Fibroblast of lung (primary cell): ENCODE results near the gene GOLGA6L2. TPM values are rescaled to one million over a fixed set of nuclear protein-coding genes. Genes with fewer than 3 reads are reported as not detected.

Source experiments
- DNase-seq, 2 donors: peaks; one replicate each; pipeline versions ENCODE4 v3.0.0 to v3.0.0-alpha.2; 2010; ENCODE audit warnings: low read depth in 2 of 2
- H2AFZ ChIP-seq: 2 replicates; pipeline ENCODE4 v1.5.1; 2012; ENCODE audit warnings: low read length, control low read depth, inconsistent platforms
- H3K27ac ChIP-seq: 2 replicates; pipeline ENCODE4 v1.5.1; 2011; ENCODE audit warnings: low read length, control low read depth; ENCODE audit not compliant: insufficient read depth
- H3K27me3 ChIP-seq: 2 replicates; pipeline ENCODE4 v1.5.1; 2011; ENCODE audit warnings: mild to moderate bottlenecking, low read length; ENCODE audit not compliant: control insufficient read depth, insufficient read depth
- H3K36me3 ChIP-seq: 2 replicates; pipeline ENCODE4 v1.5.1; 2011; ENCODE audit warnings: low read length; ENCODE audit not compliant: control insufficient read depth, insufficient read depth
- H3K4me1 ChIP-seq: 2 replicates; pipeline ENCODE4 v1.5.1; 2011; ENCODE audit warnings: low read length; ENCODE audit not compliant: control insufficient read depth, insufficient read depth; ENCODE audit errors: extremely low read depth
- H3K4me2 ChIP-seq: 2 replicates; pipeline ENCODE4 v1.5.1; 2011; ENCODE audit warnings: low read length, control low read depth; ENCODE audit not compliant: insufficient read depth; ENCODE audit errors: extremely low read depth
- H3K4me3 ChIP-seq, 4 experiments: fragments of 200-600 bp in 1 of 4; sonication (generic) in 1 of 4; replicated peaks in 1 of 4; 2 replicates each; pipeline ENCODE4 v1.5.1; 2011 to 2016; ENCODE audit warnings: low read length in 4 of 4, low read depth in 3 of 4, mild to moderate bottlenecking in 3 of 4, control low read depth in 2 of 4, inconsistent platforms in 1 of 4, mixed read lengths in 1 of 4; ENCODE audit not compliant: insufficient read depth in 1 of 4; ENCODE audit errors: control extremely low read depth in 1 of 4
- H3K79me2 ChIP-seq: 2 replicates; pipeline ENCODE4 v1.5.1; 2012; ENCODE audit warnings: mild to moderate bottlenecking, low read length, inconsistent platforms; ENCODE audit not compliant: control insufficient read depth, insufficient read depth
- H3K9ac ChIP-seq: 2 replicates; pipeline ENCODE4 v1.5.1; 2011; ENCODE audit warnings: mild to moderate bottlenecking, low read length, control low read depth; ENCODE audit not compliant: insufficient read depth
- H3K9me3 ChIP-seq: 2 replicates; pipeline ENCODE4 v1.5.1; 2012; ENCODE audit warnings: low read depth, low read length; ENCODE audit not compliant: control insufficient read depth, insufficient read depth
- H4K20me1 ChIP-seq: 2 replicates; pipeline ENCODE4 v1.5.1; 2011; ENCODE audit warnings: low read length; ENCODE audit not compliant: control insufficient read depth, insufficient read depth; ENCODE audit errors: extremely low read depth
- EZH2 ChIP-seq: IDR thresholded peaks from 2 replicates; pipeline ENCODE4 v1.5.1; 2012; ENCODE audit warnings: low read length, control low read depth, mild to moderate bottlenecking; ENCODE audit errors: missing control alignments
- polyA plus RNA-seq, 2 donors: library from polyadenylated mRNA; depleted of rRNA in 1 of 2; stranded (reverse) in 1 of 2; unstranded in 1 of 2; fragments of >200 nt; gene quantifications; 2 replicates each; pipeline ENCODE4 v1.2.1, GENCODE V29; 2011 to 2012; ENCODE audit warnings: missing spikeins in 1 of 2
- total RNA-seq: library from RNA; depleted of rRNA; stranded (reverse); fragments of >200 nt; gene quantifications from 2 replicates; pipeline ENCODE4 v1.2.1, GENCODE V29; 2014
- TF ChIP-seq, protein P1 (sequence below), 2 donors: IDR thresholded peaks in 1 of 2; conservative IDR thresholded peaks in 1 of 2; 1 replicate in 1 of 2; 2 replicates in 1 of 2; pipeline ENCODE4 v1.5.1; 2011 to 2012; ENCODE audit warnings: low read length in 2 of 2, control low read depth in 1 of 2, inconsistent platforms in 1 of 2, low read depth in 1 of 2, mild to moderate bottlenecking in 1 of 2

The GOLGA6L2 gene
- total and polyA plus RNA-seq, 2 donors (not counting 1 experiment from before 2014, with no cell fraction given), result not detected

DNA sequence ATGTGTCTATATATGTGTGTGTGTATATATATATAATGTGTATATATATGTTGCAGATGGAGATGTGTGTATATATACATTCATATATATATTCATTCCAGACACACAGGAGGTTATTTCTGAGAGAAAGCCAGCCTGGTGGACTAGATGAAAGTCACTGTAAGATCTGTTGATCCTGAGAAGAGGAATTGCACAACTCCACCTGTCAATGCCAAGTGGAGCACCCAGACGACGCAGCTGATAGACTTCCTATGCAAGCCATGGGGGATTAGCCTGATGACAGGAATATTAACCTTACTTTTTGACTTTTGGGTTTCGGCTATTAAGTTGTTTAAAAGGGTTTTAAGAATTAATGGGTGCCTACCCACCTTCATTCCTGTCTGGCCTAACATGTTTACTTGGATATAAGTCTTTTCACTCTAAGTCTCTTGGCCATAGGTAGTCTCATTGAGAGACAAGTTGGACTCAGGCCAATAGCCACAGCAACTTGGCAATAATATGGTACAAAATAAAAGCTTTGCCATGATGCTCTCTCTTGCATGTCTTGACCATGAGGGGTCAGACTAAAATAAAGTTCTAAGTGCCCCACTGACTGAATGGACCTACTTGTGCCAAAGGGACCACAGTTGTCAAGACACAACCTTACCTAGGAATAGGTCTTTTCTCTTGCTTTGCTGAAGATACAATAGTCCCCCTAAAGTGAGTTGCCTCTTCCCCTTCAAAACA, 35.9 kb upstream of the GOLGA6L2 start:
- TF ChIP-seq, protein P1, sequence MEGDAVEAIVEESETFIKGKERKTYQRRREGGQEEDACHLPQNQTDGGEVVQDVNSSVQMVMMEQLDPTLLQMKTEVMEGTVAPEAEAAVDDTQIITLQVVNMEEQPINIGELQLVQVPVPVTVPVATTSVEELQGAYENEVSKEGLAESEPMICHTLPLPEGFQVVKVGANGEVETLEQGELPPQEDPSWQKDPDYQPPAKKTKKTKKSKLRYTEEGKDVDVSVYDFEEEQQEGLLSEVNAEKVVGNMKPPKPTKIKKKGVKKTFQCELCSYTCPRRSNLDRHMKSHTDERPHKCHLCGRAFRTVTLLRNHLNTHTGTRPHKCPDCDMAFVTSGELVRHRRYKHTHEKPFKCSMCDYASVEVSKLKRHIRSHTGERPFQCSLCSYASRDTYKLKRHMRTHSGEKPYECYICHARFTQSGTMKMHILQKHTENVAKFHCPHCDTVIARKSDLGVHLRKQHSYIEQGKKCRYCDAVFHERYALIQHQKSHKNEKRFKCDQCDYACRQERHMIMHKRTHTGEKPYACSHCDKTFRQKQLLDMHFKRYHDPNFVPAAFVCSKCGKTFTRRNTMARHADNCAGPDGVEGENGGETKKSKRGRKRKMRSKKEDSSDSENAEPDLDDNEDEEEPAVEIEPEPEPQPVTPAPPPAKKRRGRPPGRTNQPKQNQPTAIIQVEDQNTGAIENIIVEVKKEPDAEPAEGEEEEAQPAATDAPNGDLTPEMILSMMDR (conservative IDR thresholded peaks at IDR 0.05 in 1 of 2, IDR thresholded peaks at IDR 0.05 in 1 of 2; ENCODE audit: low read depth in 1 of 2, low read length in 2 of 2), result no peak
- no peak for TF ChIP-seq EZH2
- no peaks in the 10 kb centered on the region for H3K79me2 ChIP-seq
- no peak for DNase-seq

GRCh38 chr15:23482228-23482627, 35.2 kb upstream of the GOLGA6L2 start:
- TF ChIP-seq, protein P1 (conservative IDR thresholded peaks at IDR 0.05 in 1 of 2, IDR thresholded peaks at IDR 0.05 in 1 of 2; ENCODE audit: low read depth in 1 of 2, low read length in 2 of 2), result no peak
- no peak for TF ChIP-seq EZH2
- H3K4me1 ChIP-seq, result no peaks in the 10 kb centered on the region
- H3K27ac ChIP-seq, result no peak overlapping the region
- H3K9ac ChIP-seq, result no peak overlapping the region
- H4K20me1 ChIP-seq, result no peaks in the 10 kb centered on the region
- no peaks in the 10 kb centered on the region for H3K27me3 ChIP-seq
- no peaks in the 10 kb centered on the region for H3K79me2 ChIP-seq
- H3K4me2 ChIP-seq, result no peak overlapping the region
- H2AFZ ChIP-seq, result no peak overlapping the region
- DNase-seq, result no peak
- no peak overlapping the region for H3K4me3 ChIP-seq
- H3K9me3 ChIP-seq, result no peaks in the 10 kb centered on the region
- H3K36me3 ChIP-seq, result no peaks in the 10 kb centered on the region

More for the DNA sequence above, 35.9 kb upstream of the GOLGA6L2 start:
- H3K27ac ChIP-seq, result no peak overlapping the region
- H3K9me3 ChIP-seq, result no peaks in the 10 kb centered on the region
- H3K4me1 ChIP-seq, result no peaks in the 10 kb centered on the region
- H3K4me3 ChIP-seq, result no peak overlapping the region
- H2AFZ ChIP-seq, result no peak overlapping the region
- H3K36me3 ChIP-seq, result no peaks in the 10 kb centered on the region
- H3K9ac ChIP-seq, result no peak overlapping the region
- no peaks in the 10 kb centered on the region for H4K20me1 ChIP-seq
- H3K4me2 ChIP-seq, result no peak overlapping the region
- H3K27me3 ChIP-seq, result no peaks in the 10 kb centered on the region

- no peaks in the 10 kb centered on the region for H3K4me1 ChIP-seq
- H4K20me1 ChIP-seq, result no peaks in the 10 kb centered on the region
- no peak overlapping the region for H3K27ac ChIP-seq
- no peak overlapping the region for H2AFZ ChIP-seq
- no peak overlapping the region for H3K4me3 ChIP-seq
- H3K9ac ChIP-seq, result no peak overlapping the region
- no peaks in the 10 kb centered on the region for H3K36me3 ChIP-seq
- H3K9me3 ChIP-seq, result no peaks in the 10 kb centered on the region
- no peaks in the 10 kb centered on the region for H3K79me2 ChIP-seq
- DNase-seq, result no peak
- TF ChIP-seq, protein P1 (conservative IDR thresholded peaks at IDR 0.05 in 1 of 2, IDR thresholded peaks at IDR 0.05 in 1 of 2; ENCODE audit: low read depth in 1 of 2, low read length in 2 of 2), result no peak
- TF ChIP-seq EZH2, result no peak
- no peaks in the 10 kb centered on the region for H3K27me3 ChIP-seq
- H3K4me2 ChIP-seq, result no peak overlapping the region
These were observed 30.9 kb upstream of the GOLGA6L2 start for GRCh38 chr15:23477920-23478319.
